SH-SY5Y (cell line): Measurements from ENCODE around the gene CYP1B1.

ENCODE experiments used
- GATA2 ChIP-seq: IDR thresholded peaks from 2 replicates; pipeline ENCODE4 v1.6.1; 2011; ENCODE audit warnings: mild to moderate bottlenecking, low read depth, low read length
- GATA3 ChIP-seq: IDR thresholded peaks from 2 replicates; pipeline ENCODE4 v1.6.1; 2011; ENCODE audit warnings: low read depth, mild to moderate bottlenecking, low read length, moderate library complexity

GRCh38 chr2:38074764-38075506, 1.0 kb downstream of the CYP1B1 start:
- no peak for TF ChIP-seq GATA2
- TF ChIP-seq GATA3 = no peak
